Effector memory CD8-positive, alpha-beta T cell (primary cell): ENCODE measurements around the gene TLR3.
"Not testable (repeated sequence)": the region's sequence is repeated elsewhere in the genome, so short reads cannot be mapped to it uniquely, and the experiment has no call there.

Source experiments
- ATAC-seq: fragments of 150-1000 bp; cut with Tn5 transposase; replicated peaks from 2 replicates; pipeline ENCODE4 v1.10.0; 2021; ENCODE audit warnings: mild to moderate bottlenecking, moderate library complexity
- DNase-seq, 3 experiments: peaks; one replicate each; pipeline ENCODE4 v3.0.0; 2021
- H3K27ac Mint-ChIP-seq, 2 donors: one replicate each; pipeline ENCODE4 v1.8.0; 2022; ENCODE audit warnings: mild to moderate bottlenecking in 2 of 2, mixed read lengths in 2 of 2, moderate library complexity in 2 of 2
- H3K27me3 Mint-ChIP-seq, 2 donors: one replicate each; pipeline ENCODE4 v1.8.0; 2022; ENCODE audit warnings: mixed read lengths in 2 of 2
- H3K36me3 Mint-ChIP-seq: one replicate; pipeline ENCODE4 v1.8.0; 2022; ENCODE audit warnings: mild to moderate bottlenecking, moderate library complexity, mixed read lengths; ENCODE audit not compliant: insufficient read depth
- H3K4me1 Mint-ChIP-seq, 2 donors: one replicate each; pipeline ENCODE4 v1.8.0; 2022; ENCODE audit warnings: low read depth in 2 of 2, mixed read lengths in 2 of 2
- H3K4me3 Mint-ChIP-seq, 2 donors: one replicate each; pipeline ENCODE4 v1.8.0; 2022; ENCODE audit warnings: mild to moderate bottlenecking in 2 of 2, mixed read lengths in 2 of 2, moderate library complexity in 2 of 2
- H3K9me3 Mint-ChIP-seq, 2 donors: one replicate each; pipeline ENCODE4 v1.8.0; 2022; ENCODE audit warnings: mixed read lengths in 2 of 2

Gene TLR3

DNA sequence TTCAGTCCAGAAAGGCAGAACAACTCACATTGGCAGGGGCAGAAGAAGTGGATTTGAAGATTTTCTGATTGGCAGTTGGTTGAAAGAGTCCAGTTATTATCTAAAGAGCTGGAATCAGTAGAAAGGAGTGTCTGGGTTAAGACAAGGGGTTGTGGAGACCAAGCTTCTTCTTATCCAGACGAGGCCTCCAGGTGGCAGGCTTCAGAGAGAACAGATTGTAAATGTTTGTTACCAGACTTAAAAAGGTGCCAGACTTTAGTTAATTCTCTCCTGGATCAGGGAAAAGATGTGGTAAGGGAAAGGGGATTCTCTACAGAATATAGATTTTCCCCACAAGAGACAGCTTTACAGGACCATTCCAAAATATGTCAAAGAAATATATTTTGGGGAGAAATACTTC, 36.7 kb upstream of the TLR3 start:
- Mint-ChIP-seq H3K36me3 (no peaks in the 10 kb centered on the region), H3K4me3 (no peak overlapping the region), H3K27ac (no peak overlapping the region), H3K27me3 (peaks cover 51 to 63% of the 10 kb centered on the region in 2 donors), H3K4me1 (no peaks in the 10 kb centered on the region), H3K9me3 (no peaks in the 10 kb centered on the region)
- ATAC-seq (no peak), DNase-seq (no peak)

DNA sequence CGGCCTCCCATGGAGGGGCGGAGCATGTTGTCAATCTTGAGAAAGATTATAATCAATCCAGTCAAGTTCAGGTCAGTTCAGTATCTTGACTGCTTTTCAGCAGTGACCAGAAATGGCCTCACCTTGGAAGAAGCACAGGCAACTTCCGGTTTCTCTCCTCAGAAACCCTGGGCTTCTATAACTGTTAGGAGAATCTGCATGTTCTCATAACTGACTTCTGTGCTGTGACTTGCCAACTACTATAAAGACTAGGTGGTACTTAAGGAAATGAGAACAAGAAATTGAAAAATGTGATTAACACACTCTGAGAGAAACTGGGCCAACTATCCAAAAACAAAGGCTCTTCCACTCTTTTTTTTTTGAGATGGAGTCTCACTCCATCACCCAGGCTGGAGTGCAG, 35.9 kb upstream of the TLR3 start:
- peaks cover 56 to 69% of the 10 kb centered on the region in 2 donors for H3K27me3 Mint-ChIP-seq
- ATAC-seq: no peak
- H3K9me3 Mint-ChIP-seq: no peaks in the 10 kb centered on the region
- H3K4me3 Mint-ChIP-seq: no peak overlapping the region
- no peaks in the 10 kb centered on the region for H3K36me3 Mint-ChIP-seq
- no peak for DNase-seq
- H3K27ac Mint-ChIP-seq: no peak overlapping the region
- H3K4me1 Mint-ChIP-seq: peaks cover 0 to 2% of the 10 kb centered on the region in 2 donors

DNA sequence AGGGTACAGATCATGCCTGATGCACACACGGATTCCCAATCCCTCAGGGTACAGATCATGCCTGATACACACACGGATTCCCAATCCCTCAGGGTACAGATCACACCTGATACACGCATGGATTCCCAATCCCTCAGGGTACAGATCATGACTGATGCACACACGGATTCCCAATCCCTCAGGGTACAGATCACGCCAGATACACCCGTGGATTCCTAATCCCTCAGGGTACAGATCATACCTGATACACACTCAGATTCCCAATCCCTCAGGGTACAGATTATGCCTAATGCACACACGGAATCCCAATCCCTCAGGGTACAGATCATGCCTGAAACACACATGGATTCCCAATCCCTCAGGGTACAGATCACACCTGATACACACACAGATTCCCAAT, 34.3 kb upstream of the TLR3 start:
- peaks cover 61% of the 10 kb centered on the region in 2 donors for H3K27me3 Mint-ChIP-seq
- H3K4me3 Mint-ChIP-seq, H3K9me3 Mint-ChIP-seq, H3K36me3 Mint-ChIP-seq, ATAC-seq, DNase-seq, H3K4me1 Mint-ChIP-seq, H3K27ac Mint-ChIP-seq: not testable (repeated sequence)

DNA sequence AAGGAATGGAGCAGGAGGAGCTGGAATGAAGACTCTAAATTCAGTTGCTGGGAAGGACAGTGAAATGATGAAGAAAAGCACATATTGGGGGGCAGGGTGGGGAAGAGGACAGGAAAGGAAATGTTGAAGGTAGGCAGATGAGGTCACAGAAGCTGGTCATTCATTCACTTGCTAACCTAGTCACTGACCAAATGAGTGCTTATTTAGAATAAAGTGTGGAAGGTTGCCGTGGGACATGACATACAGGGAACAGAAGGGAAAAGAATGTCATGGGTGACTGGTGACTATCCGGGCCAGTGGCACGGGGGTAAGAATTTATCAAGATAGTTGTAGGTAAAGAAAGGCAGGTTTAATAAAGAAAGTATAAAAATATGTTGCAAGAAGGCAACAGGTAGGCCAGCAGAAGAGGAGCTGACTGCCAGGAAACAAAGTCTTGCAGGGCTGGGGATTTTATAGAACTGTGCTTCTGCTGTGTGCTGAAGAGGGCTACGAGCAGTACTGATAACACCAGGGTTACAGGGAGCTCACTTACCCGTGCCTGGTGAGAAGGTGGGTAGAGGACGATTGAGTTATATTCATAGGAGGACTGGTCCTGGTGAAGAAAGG, 31.9 kb upstream of the TLR3 start:
- Mint-ChIP-seq H3K4me1 (peaks cover 0 to 2% of the 10 kb centered on the region in 2 donors), H3K27me3 (peaks cover 36 to 61% of the 10 kb centered on the region in 2 donors), H3K36me3 (no peaks in the 10 kb centered on the region), H3K27ac (no peak overlapping the region), H3K4me3 (no peak overlapping the region), H3K9me3 (no peaks in the 10 kb centered on the region)
- no peak for DNase-seq
- no peak for ATAC-seq

GRCh38 chr4:186037692-186038658, 31.0 kb upstream of the TLR3 start:
- Mint-ChIP-seq H3K4me3 (no peak overlapping the region), H3K4me1 (peaks cover 0 to 2% of the 10 kb centered on the region in 2 donors), H3K9me3 (no peaks in the 10 kb centered on the region), H3K27ac (no peak overlapping the region), H3K27me3 (peaks cover 31 to 56% of the 10 kb centered on the region in 2 donors), H3K36me3 (no peaks in the 10 kb centered on the region)
- ATAC-seq (peak; percentile 54), DNase-seq (peak in 2 of 3 experiments; percentile 1 to 20)

DNA sequence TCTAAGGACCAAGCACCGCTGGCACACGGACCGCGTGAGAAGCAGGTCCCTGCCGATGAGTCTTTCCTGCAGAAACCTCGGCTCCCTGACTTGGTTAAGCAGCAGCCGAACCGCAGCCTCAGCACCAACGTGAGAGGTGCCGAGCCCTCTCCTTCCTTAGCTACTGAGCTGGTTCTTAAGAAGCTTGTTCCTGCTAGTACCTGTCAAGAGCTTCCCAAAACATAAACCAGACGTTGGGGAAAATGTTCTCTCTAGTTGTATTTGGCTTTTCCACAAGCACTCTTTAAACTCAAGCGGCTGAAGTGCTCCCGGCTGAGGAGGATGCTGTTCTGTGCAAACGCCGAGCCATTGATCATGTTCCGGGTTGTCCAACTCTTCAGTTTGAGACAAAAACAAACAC, 29.3 kb upstream of the TLR3 start:
- DNase-seq: no peak
- no peaks in the 10 kb centered on the region for H3K9me3 Mint-ChIP-seq
- H3K27ac Mint-ChIP-seq: no peak overlapping the region
- H3K36me3 Mint-ChIP-seq: no peaks in the 10 kb centered on the region
- ATAC-seq: no peak
- H3K4me3 Mint-ChIP-seq: no peak overlapping the region
- H3K4me1 Mint-ChIP-seq: peaks cover 0 to 2% of the 10 kb centered on the region in 2 donors
- H3K27me3 Mint-ChIP-seq: peaks cover 27 to 50% of the 10 kb centered on the region in 2 donors

GRCh38 chr4:186040316-186040715, 28.6 kb upstream of the TLR3 start:
- DNase-seq: no peak
- no peak overlapping the region for H3K27ac Mint-ChIP-seq
- no peak overlapping the region for H3K4me3 Mint-ChIP-seq
- H3K9me3 Mint-ChIP-seq: no peaks in the 10 kb centered on the region
- peaks cover 0 to 2% of the 10 kb centered on the region in 2 donors for H3K4me1 Mint-ChIP-seq
- peaks cover 22 to 45% of the 10 kb centered on the region in 2 donors for H3K27me3 Mint-ChIP-seq
- no peak for ATAC-seq
- no peaks in the 10 kb centered on the region for H3K36me3 Mint-ChIP-seq

DNA sequence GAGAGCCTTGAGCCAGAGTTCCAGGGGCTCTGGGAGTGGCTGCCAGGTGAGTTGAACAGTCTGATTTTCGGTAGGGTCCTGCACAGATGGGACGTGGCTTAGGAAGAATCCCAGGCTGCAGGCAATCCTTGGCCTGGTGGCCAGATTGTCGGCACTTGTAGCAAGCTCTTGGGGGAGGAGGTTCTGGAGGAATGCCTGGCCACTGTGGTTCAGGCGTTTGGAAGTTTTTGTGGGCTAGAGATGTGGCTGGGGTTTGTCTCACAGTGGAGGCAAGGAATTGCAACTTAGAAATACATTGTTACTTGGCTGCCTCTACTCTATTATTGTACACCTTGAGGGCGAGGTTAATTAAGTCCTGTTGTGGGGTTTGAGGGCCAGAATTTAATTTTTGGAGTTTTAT, 21.5 kb upstream of the TLR3 start:
- DNase-seq, H3K4me1 Mint-ChIP-seq: not testable (repeated sequence)

DNA sequence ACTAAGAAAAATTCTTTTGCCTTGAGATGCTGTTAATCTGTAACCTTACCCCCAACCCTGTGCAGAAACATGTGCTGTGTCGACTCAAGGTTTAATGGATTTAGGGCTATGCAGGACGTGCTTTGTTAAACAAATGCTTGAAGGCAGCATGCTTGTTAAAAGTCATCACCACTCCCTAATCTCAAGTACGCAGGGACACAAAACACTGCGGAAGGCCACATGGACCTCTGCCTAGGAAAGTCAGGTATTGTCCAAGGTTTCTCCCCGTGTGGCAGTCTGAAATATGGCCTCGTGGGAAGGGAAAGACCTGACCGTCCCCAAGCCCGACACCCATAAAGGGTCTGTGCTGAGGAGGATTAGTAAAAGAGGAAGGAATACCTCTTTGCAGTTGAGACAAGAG, 18.8 kb upstream of the TLR3 start:
- DNase-seq, H3K4me3 Mint-ChIP-seq, H3K27me3 Mint-ChIP-seq, H3K27ac Mint-ChIP-seq, H3K4me1 Mint-ChIP-seq, H3K36me3 Mint-ChIP-seq, ATAC-seq, H3K9me3 Mint-ChIP-seq: not testable (repeated sequence)

More for the DNA sequence above, 21.5 kb upstream of the TLR3 start:
- not testable (repeated sequence) for H3K27me3 Mint-ChIP-seq, H3K9me3 Mint-ChIP-seq, ATAC-seq, H3K4me3 Mint-ChIP-seq, H3K27ac Mint-ChIP-seq, H3K36me3 Mint-ChIP-seq

- Mint-ChIP-seq H3K9me3 (no peaks in the 10 kb centered on the region), H3K4me1 (no peaks in the 10 kb centered on the region), H3K27me3 (peaks cover 0 to 6% of the 10 kb centered on the region in 2 donors), H3K36me3 (peaks cover 4% of the 10 kb centered on the region), H3K4me3 (no peak overlapping the region), H3K27ac (no peak overlapping the region)
- DNase-seq: no peak
- no peak for ATAC-seq
These were observed 17.9 kb upstream of the TLR3 start for GRCh38 chr4:186051096-186051495.

DNA sequence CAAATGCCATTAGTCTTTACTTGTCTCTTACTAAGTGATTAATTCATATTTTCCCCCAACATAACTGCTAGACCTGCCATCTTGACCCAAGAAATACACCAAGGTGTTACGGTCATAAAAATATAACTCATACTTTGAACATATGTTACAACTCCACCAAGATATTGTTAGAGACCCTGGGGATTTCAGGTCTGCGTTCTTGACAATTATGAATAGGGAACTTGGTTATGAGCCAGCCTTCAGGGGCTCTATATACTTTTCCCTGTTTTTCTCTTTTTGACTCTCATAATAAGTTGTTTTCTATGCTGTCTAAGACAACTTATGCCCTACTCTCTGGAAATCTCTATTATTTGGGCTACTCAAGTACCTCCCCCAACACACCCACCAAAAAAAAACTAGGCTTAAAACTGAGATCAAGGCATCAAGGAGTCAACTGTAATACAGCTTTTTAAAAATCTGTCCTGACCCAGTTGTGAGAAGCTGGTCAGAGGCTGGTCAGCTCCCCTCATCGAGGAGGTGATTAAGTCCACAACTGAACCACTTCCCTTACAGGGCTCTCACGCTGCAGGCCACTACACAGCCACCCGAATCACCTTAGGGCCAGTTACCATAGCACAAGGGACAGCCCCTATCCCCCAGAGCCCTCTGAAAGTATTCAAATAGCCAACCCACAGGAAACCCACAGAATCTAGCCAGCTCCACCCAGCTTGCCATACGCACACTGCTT, 10.5 kb upstream of the TLR3 start:
- DNase-seq (no peak), ATAC-seq (peak; percentile 64)
- Mint-ChIP-seq H3K36me3 (no peaks in the 10 kb centered on the region), H3K27ac (peak overlapping the region; percentile 15 to 20), H3K9me3 (peaks cover 0 to 2% of the 10 kb centered on the region in 2 donors), H3K27me3 (peaks cover 0 to 20% of the 10 kb centered on the region in 2 donors), H3K4me3 (peak overlapping the region in 1 of 2 donors; percentile 10), H3K4me1 (peaks cover 9 to 10% of the 10 kb centered on the region in 2 donors)

GRCh38 chr4:186058980-186059316, 10.0 kb upstream of the TLR3 start:
- peaks cover 0 to 20% of the 10 kb centered on the region in 2 donors for H3K27me3 Mint-ChIP-seq
- DNase-seq: no peak
- peak overlapping the region in 1 of 2 donors; percentile 10 for H3K4me3 Mint-ChIP-seq
- H3K4me1 Mint-ChIP-seq: peaks cover 9 to 10% of the 10 kb centered on the region in 2 donors
- H3K36me3 Mint-ChIP-seq: no peaks in the 10 kb centered on the region
- ATAC-seq: no peak
- H3K27ac Mint-ChIP-seq: peak overlapping the region; percentile 15 to 20
- H3K9me3 Mint-ChIP-seq: peaks cover 0 to 2% of the 10 kb centered on the region in 2 donors

GRCh38 chr4:186061921-186062320, 7.0 kb upstream of the TLR3 start:
- H3K27ac Mint-ChIP-seq: no peak overlapping the region

More at GRCh38 chr4:186061921-186062320, 7.0 kb upstream of the TLR3 start:
- ATAC-seq (no peak), DNase-seq (no peak)
- H3K4me1 Mint-ChIP-seq: peaks cover 9 to 10% of the 10 kb centered on the region in 2 donors
- peaks cover 0 to 20% of the 10 kb centered on the region in 2 donors for H3K27me3 Mint-ChIP-seq
- no peaks in the 10 kb centered on the region for H3K36me3 Mint-ChIP-seq
- no peak overlapping the region for H3K4me3 Mint-ChIP-seq
- H3K9me3 Mint-ChIP-seq: peaks cover 0 to 2% of the 10 kb centered on the region in 2 donors
